HUES64 (cell line): ENCODE results near the gene IGF1. TPM values are rescaled to one million over a fixed set of nuclear protein-coding genes. Genes with fewer than 3 reads are reported as not detected.

Experiments
- H3K27ac ChIP-seq: 2 replicates; pipeline ENCODE4 v1.7.0; 2013; ENCODE audit warnings: low read depth, low read length, inconsistent platforms
- H3K27me3 ChIP-seq: 2 replicates; pipeline ENCODE4 v1.6.1; 2013; ENCODE audit warnings: mild to moderate bottlenecking, low read length; ENCODE audit not compliant: insufficient read depth
- H3K36me3 ChIP-seq: 2 replicates; pipeline ENCODE4 v1.6.1; 2013; ENCODE audit warnings: mild to moderate bottlenecking, low read length; ENCODE audit not compliant: insufficient read depth
- H3K4me1 ChIP-seq: 2 replicates; pipeline ENCODE4 v1.6.1; 2013; ENCODE audit warnings: mild to moderate bottlenecking, low read length, moderate library complexity; ENCODE audit not compliant: insufficient read depth
- H3K4me3 ChIP-seq: 2 replicates; pipeline ENCODE4 v1.5.1; 2013; ENCODE audit warnings: mild to moderate bottlenecking, low read length, moderate library complexity
- H3K9ac ChIP-seq: 2 replicates; pipeline ENCODE4 v1.6.1; 2013; ENCODE audit warnings: mild to moderate bottlenecking, low read depth, low read length
- H3K9me3 ChIP-seq: 2 replicates; pipeline ENCODE4 v1.6.1; 2013; ENCODE audit warnings: low read depth, low read length; ENCODE audit not compliant: insufficient read depth
- WGBS: fragments of 150-250, 120-280 bp; methylation state at CpG from one replicate; pipeline ENCODE4 v1.1.7; 2013; ENCODE audit warnings: missing lambda C conversion rate; 5-methylcytosine and 5-hydroxymethylcytosine counted together
- polyA plus RNA-seq, 2 experiments: library from polyadenylated mRNA; stranded (reverse); fragments of 50-300 nt; gene quantifications; one replicate each; pipeline ENCODE4 v1.2.3, GENCODE V29; 2013

Gene IGF1
- polyA plus RNA-seq (2013, experiment 1 of 2) = 0.05 TPM
- not detected for polyA plus RNA-seq (2013, experiment 2 of 2)

- H3K9me3 ChIP-seq = no peaks in the 10 kb centered on the region
- H3K9ac ChIP-seq = no peak within 1 kb of the TSS
- 94% methylated on average over 2 of the region's 2 CpGs for WGBS
- peaks cover 15% of the 10 kb centered on the region for H3K4me1 ChIP-seq
- H3K36me3 ChIP-seq = no peaks in the 10 kb centered on the region
- no peak within 1 kb of the TSS for H3K4me3 ChIP-seq
- no peaks in the 10 kb centered on the region for H3K27me3 ChIP-seq
- H3K27ac ChIP-seq = no peak within 1 kb of the TSS
Observed at GRCh38 chr12:102480406-102480805, at the start of gene IGF1. IGF1 (minus strand) TSS chr12:102480563; CDS start chr12:102480381, 182 bp downstream.

GRCh38 chr12:102528111-102528510, 47.7 kb upstream of the IGF1 start:
- Histone ChIP-seq H3K4me3 (no peak overlapping the region), H3K9ac (no peak overlapping the region), H3K27ac (no peak overlapping the region), H3K36me3 (no peaks in the 10 kb centered on the region), H3K4me1 (no peaks in the 10 kb centered on the region), H3K27me3 (no peaks in the 10 kb centered on the region), H3K9me3 (no peaks in the 10 kb centered on the region)

GRCh38 chr12:102527171-102527720, 46.9 kb upstream of the IGF1 start:
- Histone ChIP-seq H3K9ac (no peak overlapping the region), H3K9me3 (no peaks in the 10 kb centered on the region), H3K4me3 (no peak overlapping the region), H3K27ac (no peak overlapping the region), H3K36me3 (no peaks in the 10 kb centered on the region), H3K4me1 (no peaks in the 10 kb centered on the region), H3K27me3 (no peaks in the 10 kb centered on the region)
- 92% methylated on average over 8 of the region's 8 CpGs for WGBS

- no peak overlapping the region for H3K9ac ChIP-seq
- H3K27ac ChIP-seq = no peak overlapping the region
- no peaks in the 10 kb centered on the region for H3K36me3 ChIP-seq
- H3K27me3 ChIP-seq = no peaks in the 10 kb centered on the region
- H3K4me1 ChIP-seq = no peaks in the 10 kb centered on the region
- no peaks in the 10 kb centered on the region for H3K9me3 ChIP-seq
- 93% methylated on average over 1 of the region's 1 CpG for WGBS
- H3K4me3 ChIP-seq = no peak overlapping the region
Observed at GRCh38 chr12:102526656-102527055, 46.3 kb upstream of the IGF1 start.

GRCh38 chr12:102522768-102523167, 42.4 kb upstream of the IGF1 start:
- Histone ChIP-seq H3K4me3 (no peak overlapping the region), H3K36me3 (no peaks in the 10 kb centered on the region), H3K27ac (no peak overlapping the region), H3K4me1 (no peaks in the 10 kb centered on the region), H3K9ac (no peak overlapping the region), H3K9me3 (no peaks in the 10 kb centered on the region), H3K27me3 (no peaks in the 10 kb centered on the region)
- WGBS = 84% methylated on average over 3 of the region's 4 CpGs

- Histone ChIP-seq H3K36me3 (no peaks in the 10 kb centered on the region), H3K27me3 (no peaks in the 10 kb centered on the region)
- 100% methylated on average over 1 of the region's 1 CpG for WGBS
Observed at GRCh38 chr12:102521662-102522277, 41.4 kb upstream of the IGF1 start.

GRCh38 chr12:102518871-102519270, 38.5 kb upstream of the IGF1 start:
- Histone ChIP-seq H3K4me1 (no peaks in the 10 kb centered on the region), H3K36me3 (no peaks in the 10 kb centered on the region), H3K9me3 (no peaks in the 10 kb centered on the region), H3K4me3 (no peak overlapping the region), H3K27me3 (no peaks in the 10 kb centered on the region), H3K9ac (no peak overlapping the region), H3K27ac (no peak overlapping the region)
- WGBS = 92% methylated on average over 5 of the region's 5 CpGs

More at GRCh38 chr12:102521662-102522277, 41.4 kb upstream of the IGF1 start:
- Histone ChIP-seq H3K9me3 (no peaks in the 10 kb centered on the region), H3K4me3 (no peak overlapping the region), H3K9ac (no peak overlapping the region), H3K4me1 (no peaks in the 10 kb centered on the region), H3K27ac (no peak overlapping the region)

- H3K9me3 ChIP-seq = no peaks in the 10 kb centered on the region
- peaks cover 5% of the 10 kb centered on the region for H3K4me1 ChIP-seq
- no peak overlapping the region for H3K9ac ChIP-seq
- no peaks in the 10 kb centered on the region for H3K27me3 ChIP-seq
- no peak overlapping the region for H3K27ac ChIP-seq
- H3K36me3 ChIP-seq = no peaks in the 10 kb centered on the region
- 96% methylated on average over 1 of the region's 1 CpG for WGBS
- H3K4me3 ChIP-seq = no peak overlapping the region
Observed at GRCh38 chr12:102514696-102515095, 34.3 kb upstream of the IGF1 start.

GRCh38 chr12:102513739-102514138, 33.4 kb upstream of the IGF1 start:
- Histone ChIP-seq H3K9ac (no peak overlapping the region), H3K36me3 (no peaks in the 10 kb centered on the region), H3K27me3 (no peaks in the 10 kb centered on the region), H3K4me3 (no peak overlapping the region), H3K9me3 (no peaks in the 10 kb centered on the region), H3K27ac (no peak overlapping the region), H3K4me1 (peaks cover 5% of the 10 kb centered on the region)
- WGBS = 100% methylated on average over 2 of the region's 3 CpGs

GRCh38 chr12:102513272-102513671, 32.9 kb upstream of the IGF1 start:
- Histone ChIP-seq H3K27me3 (no peaks in the 10 kb centered on the region), H3K9me3 (no peaks in the 10 kb centered on the region), H3K9ac (no peak overlapping the region), H3K27ac (no peak overlapping the region), H3K4me3 (no peak overlapping the region), H3K36me3 (no peaks in the 10 kb centered on the region), H3K4me1 (peaks cover 5% of the 10 kb centered on the region)
- WGBS = 83% methylated on average over 8 of the region's 8 CpGs

GRCh38 chr12:102512523-102512922, 32.2 kb upstream of the IGF1 start:
- Histone ChIP-seq H3K27ac (no peak overlapping the region), H3K36me3 (no peaks in the 10 kb centered on the region), H3K9me3 (no peaks in the 10 kb centered on the region), H3K27me3 (no peaks in the 10 kb centered on the region), H3K9ac (no peak overlapping the region), H3K4me1 (peaks cover 5% of the 10 kb centered on the region), H3K4me3 (no peak overlapping the region)
- 93% methylated on average over 2 of the region's 3 CpGs for WGBS

GRCh38 chr12:102511575-102511974, 31.2 kb upstream of the IGF1 start:
- H3K9ac ChIP-seq = no peak overlapping the region
- no peak overlapping the region for H3K4me3 ChIP-seq
- H3K36me3 ChIP-seq = no peaks in the 10 kb centered on the region
- H3K9me3 ChIP-seq = no peaks in the 10 kb centered on the region
- 100% methylated on average over 2 of the region's 2 CpGs for WGBS
- peaks cover 5% of the 10 kb centered on the region for H3K4me1 ChIP-seq
- no peaks in the 10 kb centered on the region for H3K27me3 ChIP-seq
- no peak overlapping the region for H3K27ac ChIP-seq
